ENCODE measurements around the gene ASS1. TPM values are rescaled to one million over a fixed set of nuclear protein-coding genes. Genes with fewer than 3 reads are reported as not detected.

Gene ASS1
- total RNA-seq, 1 donor from 2014 or later: 1.6 TPM

DNA sequence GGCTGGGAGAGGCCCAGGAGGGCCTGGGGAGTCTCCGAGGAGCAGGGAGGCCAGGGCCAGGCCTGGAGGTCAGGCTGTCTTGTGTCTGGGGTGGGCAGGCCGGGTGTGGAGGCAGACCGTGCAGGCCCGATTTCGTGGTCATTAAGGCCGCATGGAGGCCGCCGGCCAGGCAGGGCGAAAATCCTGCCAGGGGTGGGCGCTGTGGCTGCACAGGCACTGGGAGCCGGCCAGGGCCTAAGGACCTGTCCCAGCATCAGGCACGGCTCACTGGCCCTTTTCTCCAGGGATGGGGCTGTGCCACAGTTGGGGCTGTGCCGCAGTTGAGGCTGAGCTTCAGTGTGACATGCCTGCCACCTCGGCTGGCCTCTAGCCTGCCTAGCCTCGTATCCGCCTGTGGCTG is 35.9 kb downstream of the ASS1 start:
- TF ChIP-seq, protein P1, sequence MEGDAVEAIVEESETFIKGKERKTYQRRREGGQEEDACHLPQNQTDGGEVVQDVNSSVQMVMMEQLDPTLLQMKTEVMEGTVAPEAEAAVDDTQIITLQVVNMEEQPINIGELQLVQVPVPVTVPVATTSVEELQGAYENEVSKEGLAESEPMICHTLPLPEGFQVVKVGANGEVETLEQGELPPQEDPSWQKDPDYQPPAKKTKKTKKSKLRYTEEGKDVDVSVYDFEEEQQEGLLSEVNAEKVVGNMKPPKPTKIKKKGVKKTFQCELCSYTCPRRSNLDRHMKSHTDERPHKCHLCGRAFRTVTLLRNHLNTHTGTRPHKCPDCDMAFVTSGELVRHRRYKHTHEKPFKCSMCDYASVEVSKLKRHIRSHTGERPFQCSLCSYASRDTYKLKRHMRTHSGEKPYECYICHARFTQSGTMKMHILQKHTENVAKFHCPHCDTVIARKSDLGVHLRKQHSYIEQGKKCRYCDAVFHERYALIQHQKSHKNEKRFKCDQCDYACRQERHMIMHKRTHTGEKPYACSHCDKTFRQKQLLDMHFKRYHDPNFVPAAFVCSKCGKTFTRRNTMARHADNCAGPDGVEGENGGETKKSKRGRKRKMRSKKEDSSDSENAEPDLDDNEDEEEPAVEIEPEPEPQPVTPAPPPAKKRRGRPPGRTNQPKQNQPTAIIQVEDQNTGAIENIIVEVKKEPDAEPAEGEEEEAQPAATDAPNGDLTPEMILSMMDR (IDR thresholded peaks at IDR 0.05): no peak
- peaks cover 20% of the 10 kb centered on the region for H3K27me3 Mint-ChIP-seq
- ATAC-seq (ENCODE audit: low read depth) (no peak), DNase-seq (no peak)
- POLR2A ChIA-PET: no interaction called here
- no peak overlapping the region for H3K4me3 Mint-ChIP-seq
- H3K4me1 Mint-ChIP-seq: no peaks in the 10 kb centered on the region
- no peaks in the 10 kb centered on the region for H3K9me3 Mint-ChIP-seq
- CTCF ChIA-PET: no interaction called here
- no peak overlapping the region for H3K27ac Mint-ChIP-seq
- H3K36me3 Mint-ChIP-seq (ENCODE audit: low read depth): no peaks in the 10 kb centered on the region
- intact Hi-C loops (cut with micrococcal nuclease): no loop called here

DNA sequence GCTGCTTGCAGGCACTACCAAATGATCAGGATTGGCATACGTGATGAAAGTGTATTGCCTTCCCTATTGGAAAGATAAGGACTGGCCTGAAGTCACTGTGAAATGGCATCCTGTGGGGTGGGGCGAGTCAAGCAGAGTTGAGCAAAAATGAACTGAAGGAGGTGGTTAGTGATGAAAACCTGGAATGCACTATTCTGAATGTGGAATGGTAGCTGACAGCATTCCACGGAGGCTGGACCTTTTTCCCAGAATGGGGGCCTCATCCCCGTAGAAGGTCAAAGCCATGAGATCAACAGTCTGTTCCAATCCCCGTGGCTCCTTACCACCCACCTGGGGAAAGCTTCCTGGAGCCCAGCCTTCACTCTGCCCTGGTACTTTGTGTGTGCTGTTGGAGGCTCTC is 37.7 kb downstream of the ASS1 start:
- CTCF ChIA-PET: no interaction called here
- H3K4me1 Mint-ChIP-seq: no peaks in the 10 kb centered on the region
- ATAC-seq (ENCODE audit: low read depth): no peak
- H3K9me3 Mint-ChIP-seq: no peaks in the 10 kb centered on the region
- TF ChIP-seq, protein P1 (IDR thresholded peaks at IDR 0.05): no peak
- H3K4me3 Mint-ChIP-seq: no peak overlapping the region
- H3K36me3 Mint-ChIP-seq (ENCODE audit: low read depth): no peaks in the 10 kb centered on the region
- POLR2A ChIA-PET: interaction anchor here (0.6 kb wide), 1 partner anchor 592 kb away, joined by 5 read pairs; no protein-coding TSS in a partner anchor
- H3K27ac Mint-ChIP-seq: no peak overlapping the region
- intact Hi-C loops (cut with micrococcal nuclease): no loop called here
- DNase-seq: no peak
- H3K27me3 Mint-ChIP-seq: peaks cover 20% of the 10 kb centered on the region

DNA sequence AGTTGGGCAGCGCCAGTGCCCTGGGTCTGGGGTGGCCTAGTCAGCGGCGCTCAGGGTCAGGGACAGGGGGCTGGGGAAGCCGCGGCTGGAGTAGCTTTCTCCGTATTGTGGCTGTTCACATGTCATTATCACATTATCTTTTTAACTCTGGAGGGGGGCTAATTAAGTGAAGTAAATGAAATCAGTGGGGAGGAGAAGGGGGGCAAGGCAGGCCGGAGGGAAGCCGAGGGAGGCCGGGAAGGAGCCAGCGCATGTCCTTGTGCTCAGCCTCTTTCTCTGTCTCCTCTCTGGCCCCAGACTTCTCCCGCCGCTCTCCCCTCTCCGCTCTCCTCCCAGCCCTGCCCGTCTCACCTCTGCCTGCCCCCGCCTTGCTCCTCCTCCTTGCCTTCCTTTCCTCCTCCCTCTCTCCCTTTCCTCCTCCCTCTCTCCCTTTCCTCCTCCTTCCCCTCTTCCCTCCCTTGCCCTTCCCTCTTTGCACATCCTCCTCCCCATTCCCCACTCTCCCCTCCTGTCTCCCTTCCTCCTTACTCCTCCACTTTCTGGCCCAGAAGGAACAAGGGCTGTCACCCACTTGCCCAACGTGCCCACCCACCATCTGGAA is 38.7 kb downstream of the ASS1 start:
- H3K4me1 Mint-ChIP-seq: no peaks in the 10 kb centered on the region
- ChIA-PET CTCF (no interaction called here), POLR2A (interaction anchor here (0.6 kb wide), 1 partner anchor 591 kb away, joined by 5 read pairs; no protein-coding TSS in a partner anchor)
- ATAC-seq (ENCODE audit: low read depth): no peak
- H3K27me3 Mint-ChIP-seq: peaks cover 20% of the 10 kb centered on the region
- H3K36me3 Mint-ChIP-seq (ENCODE audit: low read depth): no peaks in the 10 kb centered on the region
- H3K27ac Mint-ChIP-seq: no peak overlapping the region
- intact Hi-C loops (cut with micrococcal nuclease): no loop called here
- DNase-seq: no peak
- H3K9me3 Mint-ChIP-seq: no peaks in the 10 kb centered on the region
- TF ChIP-seq, protein P1 (IDR thresholded peaks at IDR 0.05): no peak
- H3K4me3 Mint-ChIP-seq: no peak overlapping the region

DNA sequence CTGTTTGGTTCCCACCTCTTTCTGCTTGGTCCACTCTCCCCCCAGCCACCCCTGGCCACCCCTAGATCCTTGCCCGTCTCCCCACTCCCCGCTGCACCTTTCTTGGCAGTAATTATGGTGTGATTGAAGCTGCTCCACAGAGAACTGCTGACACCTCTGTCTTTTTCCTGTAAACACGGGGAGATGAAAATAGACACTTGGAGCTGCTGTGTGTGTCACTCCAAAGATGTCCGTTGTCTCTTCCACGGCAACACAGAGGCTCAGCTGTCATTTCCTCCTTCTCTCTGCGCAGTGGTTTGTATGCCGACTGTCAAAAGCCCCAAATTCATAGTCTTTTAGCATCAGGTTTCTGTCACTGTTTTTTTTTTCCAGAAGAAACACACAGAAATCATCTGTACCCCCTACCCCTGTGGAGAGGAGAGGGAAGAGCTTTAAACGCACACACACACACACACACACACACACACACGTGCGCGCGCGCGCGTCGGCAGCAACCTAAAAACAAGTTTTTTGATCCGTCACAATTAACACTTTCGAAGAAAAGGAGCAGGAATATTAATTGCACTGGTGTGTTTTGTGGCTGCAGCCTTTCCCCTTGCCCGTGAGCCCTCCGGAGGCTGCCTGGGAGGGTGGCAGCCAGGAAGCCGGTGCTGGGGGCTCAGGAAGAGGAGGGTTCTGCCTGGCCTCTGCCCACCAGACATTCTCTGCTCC is 39.8 kb downstream of the ASS1 start:
- DNase-seq (no peak), ATAC-seq (ENCODE audit: low read depth) (no peak)
- intact Hi-C loops (cut with micrococcal nuclease): no loop called here
- TF ChIP-seq, protein P1 (IDR thresholded peaks at IDR 0.05): no peak
- Mint-ChIP-seq H3K4me3 (no peak overlapping the region), H3K9me3 (no peaks in the 10 kb centered on the region), H3K36me3 (ENCODE audit: low read depth) (no peaks in the 10 kb centered on the region), H3K27ac (no peak overlapping the region), H3K4me1 (no peaks in the 10 kb centered on the region), H3K27me3 (peaks cover 17% of the 10 kb centered on the region)
- ChIA-PET POLR2A (no interaction called here), CTCF (no interaction called here)

DNA sequence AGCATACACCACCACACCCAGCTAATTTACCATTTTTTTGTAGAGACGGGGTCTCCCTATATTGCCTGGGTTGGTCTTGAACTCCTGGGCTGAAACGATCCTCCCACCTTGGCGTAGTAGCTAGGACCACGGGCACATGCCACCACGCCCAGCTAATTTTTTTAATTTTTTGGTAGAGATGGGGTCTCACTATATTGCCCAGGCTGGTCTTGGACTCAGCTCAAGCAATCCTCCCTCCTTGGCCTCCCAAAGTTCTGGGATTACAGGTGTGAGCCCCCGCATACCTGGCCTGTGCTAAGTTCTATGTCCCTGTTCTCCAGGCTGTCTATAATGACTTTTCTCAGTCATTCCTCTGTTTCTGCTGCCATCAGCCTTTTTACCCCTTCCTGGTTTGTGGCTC is 41.3 kb downstream of the ASS1 start:
- ChIA-PET CTCF (no interaction called here), POLR2A (no interaction called here)
- intact Hi-C loops (cut with micrococcal nuclease): no loop called here
- Mint-ChIP-seq H3K36me3 (ENCODE audit: low read depth) (no peaks in the 10 kb centered on the region), H3K4me1 (no peaks in the 10 kb centered on the region), H3K27me3 (peaks cover 17% of the 10 kb centered on the region), H3K27ac (no peak overlapping the region), H3K4me3 (no peak overlapping the region), H3K9me3 (no peaks in the 10 kb centered on the region)
- ATAC-seq (ENCODE audit: low read depth): no peak
- TF ChIP-seq, protein P1 (IDR thresholded peaks at IDR 0.05): no peak
- DNase-seq: no peak
